ENCODE results near the gene RANGAP1.
"Not testable (repeated sequence)": the region's sequence is repeated elsewhere in the genome, so short reads cannot be mapped to it uniquely, and the experiment has no call there.

RANGAP1 gene

GRCh38 chr22:41300661-41301060 is 14.7 kb upstream of the RANGAP1 start:
- DNase-seq (ENCODE audit: low read depth), result no peak

- no peak for DNase-seq (ENCODE audit: low read depth)
Measured at GRCh38 chr22:41296826-41297667, 11.1 kb upstream of the RANGAP1 start.

- not testable (repeated sequence) for DNase-seq (ENCODE audit: low read depth)
Measured at GRCh38 chr22:41294816-41295215, 8.8 kb upstream of the RANGAP1 start.

- DNase-seq (ENCODE audit: low read depth), result peak; percentile 92
Measured at GRCh38 chr22:41290262-41291221, 4.6 kb upstream of the RANGAP1 start.

- DNase-seq (ENCODE audit: low read depth), result no peak
Measured at GRCh38 chr22:41289671-41290070, 3.7 kb upstream of the RANGAP1 start.

- no peak for DNase-seq (ENCODE audit: low read depth)
Measured at GRCh38 chr22:41288245-41288946, 2.4 kb upstream of the RANGAP1 start.

- DNase-seq (ENCODE audit: low read depth), result no peak
Measured at GRCh38 chr22:41286639-41287091, 678 bp upstream of the RANGAP1 start.

GRCh38 chr22:41285441-41285819 is 557 bp downstream of the RANGAP1 start:
- DNase-seq (ENCODE audit: low read depth), result peak; percentile 65

- DNase-seq (ENCODE audit: low read depth), result no peak
Measured at GRCh38 chr22:41284465-41284864, 1.5 kb downstream of the RANGAP1 start.

GRCh38 chr22:41280854-41281253 is 5.1 kb downstream of the RANGAP1 start:
- DNase-seq (ENCODE audit: low read depth), result no peak

- no peak for DNase-seq (ENCODE audit: low read depth)
Measured at GRCh38 chr22:41280065-41280464, 5.9 kb downstream of the RANGAP1 start.

- DNase-seq (ENCODE audit: low read depth), result no peak
Measured at GRCh38 chr22:41274856-41275255, 11.1 kb downstream of the RANGAP1 start.

- DNase-seq (ENCODE audit: low read depth), result no peak
Measured at GRCh38 chr22:41273128-41273527, 12.9 kb downstream of the RANGAP1 start.

GRCh38 chr22:41271787-41272186 is 14.2 kb downstream of the RANGAP1 start:
- DNase-seq (ENCODE audit: low read depth), result no peak

GRCh38 chr22:41267958-41268357 is 18.0 kb downstream of the RANGAP1 start:
- no peak for DNase-seq (ENCODE audit: low read depth)

- DNase-seq (ENCODE audit: low read depth), result no peak
Measured at GRCh38 chr22:41264408-41264941, 21.5 kb downstream of the RANGAP1 start.

- DNase-seq (ENCODE audit: low read depth), result no peak
Measured at GRCh38 chr22:41263704-41264103, 22.3 kb downstream of the RANGAP1 start.

GRCh38 chr22:41262250-41262765 is 23.7 kb downstream of the RANGAP1 start:
- no peak for DNase-seq (ENCODE audit: low read depth)

- no peak for DNase-seq (ENCODE audit: low read depth)
Measured at GRCh38 chr22:41261541-41262249, 24.3 kb downstream of the RANGAP1 start.

- no peak for DNase-seq (ENCODE audit: low read depth)
Measured at GRCh38 chr22:41260871-41261270, 25.1 kb downstream of the RANGAP1 start.

- DNase-seq (ENCODE audit: low read depth), result not testable (repeated sequence)
Measured at GRCh38 chr22:41259756-41260155, 26.2 kb downstream of the RANGAP1 start.
